HepG2 (cell line): ENCODE data around the gene SECTM1. TPM values are rescaled to one million over a fixed set of nuclear protein-coding genes. Genes with fewer than 3 reads are reported as not detected.

Source experiments
- ATAC-seq: fragments of 200-7000 bp; cut with Tn5 transposase; 3 replicates; pipeline ENCODE4 v1.9.1; 2020; ENCODE audit warnings: mild to moderate bottlenecking, moderate library complexity
- BruUV-seq: library from RNA; stranded (reverse); fragments of 400-500 nt; replicated peaks from 2 replicates; lab custom pipeline; 2021; lab: Mats Ljungman, UMichigan
- CTCF ChIA-PET: fragments of 300-600 bp; formaldehyde crosslinking; extraction: SDS; loops from one replicate; lab custom pipeline; 2021; ENCODE audit warnings: low total read pairs, inconsistent platforms, low intra/inter-chr PET ratio; lab: Yijun Ruan, JAX
- POLR2A ChIA-PET: fragments of 350-600 bp; sonication (Branson Sonifier 250); formaldehyde crosslinking; loops from one replicate; lab custom pipeline; 2020; ENCODE audit warnings: antibody characterized with exemption, inconsistent platforms; lab: Yijun Ruan, JAX
- DNase-seq: peaks from one replicate; pipeline ENCODE4 v3.0.0-alpha.2; 2015; ENCODE audit warnings: low spot score
- FAIRE-seq: peaks from 3 replicates; lab custom pipeline; 2011; peaks lifted over from hg19 to GRCh38; lab: Jason Lieb, UNC
- H2AFZ ChIP-seq: one replicate; pipeline ENCODE4 v1.6.1; 2011; ENCODE audit warnings: low read length, inconsistent platforms
- H3K27ac ChIP-seq: fragments of 300-600 bp; 3 replicates; pipeline ENCODE4 v1.8.0; 2011; ENCODE audit warnings: mixed run types, mild to moderate bottlenecking, mixed read lengths, low read length, inconsistent platforms; ENCODE audit not compliant: insufficient read depth; ENCODE audit errors: extremely low read length
- H3K27me3 ChIP-seq, 2 experiments: fragments of 200-600 bp in 1 of 2; 2 replicates in 1 of 2; 3 replicates in 1 of 2; pipeline versions ENCODE4 v1.6.0 to v1.8.0; 2011; ENCODE audit warnings: low read length in 2 of 2, mild to moderate bottlenecking in 2 of 2, moderate library complexity in 2 of 2, inconsistent platforms in 1 of 2; ENCODE audit not compliant: insufficient read depth in 2 of 2, control insufficient read depth in 1 of 2
- H3K36me3 ChIP-seq, 2 experiments: fragments of 200-600 bp in 1 of 2; replicated peaks in 1 of 2; 2 replicates in 1 of 2; 3 replicates in 1 of 2; pipeline versions ENCODE4 v1.5.1 to v1.8.0; 2011; ENCODE audit warnings: low read length in 2 of 2, inconsistent platforms in 1 of 2; ENCODE audit not compliant: insufficient read depth in 2 of 2, control insufficient read depth in 1 of 2
- H3K4me1 ChIP-seq: 2 replicates; pipeline ENCODE4 v1.5.1; 2012; ENCODE audit warnings: low read length, inconsistent platforms; ENCODE audit not compliant: insufficient read depth
- H3K4me2 ChIP-seq: 2 replicates; pipeline ENCODE4 v1.6.0; 2011; ENCODE audit warnings: low read depth, low read length, inconsistent platforms
- H3K4me3 ChIP-seq, 3 experiments: fragments of 200-600 bp in 1 of 3; sonication (generic), shearing (Covaris generic) in 1 of 3; replicated peaks in 1 of 3; 2 replicates each; pipeline ENCODE4 v1.5.1; 2011 to 2016; ENCODE audit warnings: low read length in 3 of 3, inconsistent platforms in 2 of 3, low read depth in 2 of 3, mild to moderate bottlenecking in 2 of 3, control low read depth in 1 of 3, mixed read lengths in 1 of 3; ENCODE audit not compliant: insufficient read depth in 1 of 3
- H3K79me2 ChIP-seq: one replicate; pipeline ENCODE4 v1.6.1; 2011; ENCODE audit warnings: low read length, inconsistent platforms; ENCODE audit not compliant: insufficient read depth
- H3K9ac ChIP-seq: 2 replicates; pipeline ENCODE4 v1.6.0; 2011; ENCODE audit warnings: mild to moderate bottlenecking, low read depth, low read length, inconsistent platforms; ENCODE audit not compliant: insufficient read depth
- H3K9me3 ChIP-seq: 2 replicates; pipeline ENCODE4 v1.5.1; 2012; ENCODE audit warnings: mild to moderate bottlenecking, low read length
- H4K20me1 ChIP-seq: 2 replicates; pipeline ENCODE4 v1.6.0; 2011; ENCODE audit warnings: inconsistent platforms, mild to moderate bottlenecking, low read length, moderate library complexity; ENCODE audit not compliant: insufficient read depth
- ARNT ChIP-seq: fragments of 450-650 bp; IDR thresholded peaks from 2 replicates; pipeline ENCODE4 v1.6.1; 2017
- DNMT1 ChIP-seq: sonication (generic); formaldehyde crosslinking; IDR thresholded peaks from 2 replicates; pipeline ENCODE4 v1.5.1; 2020; ENCODE audit warnings: mild to moderate bottlenecking, missing genetic modification reagents
- MYC ChIP-seq: sonication (generic); formaldehyde crosslinking; IDR thresholded peaks from 2 replicates; pipeline ENCODE4 v1.9.0; 2021; ENCODE audit warnings: missing genetic modification reagents, borderline replicate concordance
- RBM39 ChIP-seq: fragments of 200-400 bp; formaldehyde crosslinking; IDR thresholded peaks from one replicate; pipeline ENCODE4 v1.6.1; 2018; ENCODE audit warnings: antibody characterized with exemption, mild to moderate bottlenecking, low read depth, low read length; ENCODE audit not compliant: poor library complexity, severe bottlenecking
- SIN3B ChIP-seq: fragments of 150-350 bp; IDR thresholded peaks from 2 replicates; pipeline ENCODE4 v1.6.1; 2014; ENCODE audit warnings: low read length
- ZMYM2 ChIP-seq: sonication (generic); formaldehyde crosslinking; IDR thresholded peaks from 2 replicates; pipeline ENCODE4 v1.8.0; 2022; ENCODE audit warnings: mild to moderate bottlenecking, missing genetic modification reagents
- ZNF235 ChIP-seq: sonication (generic); formaldehyde crosslinking; IDR thresholded peaks from 2 replicates; pipeline ENCODE4 v1.8.1; 2023; ENCODE audit warnings: mild to moderate bottlenecking, missing genetic modification reagents, borderline replicate concordance
- ZNF839 ChIP-seq: sonication (generic); formaldehyde crosslinking; IDR thresholded peaks from 2 replicates; pipeline ENCODE4 v1.4.0; 2020; ENCODE audit warnings: missing genetic modification reagents, mild to moderate bottlenecking, borderline replicate concordance
- ZSCAN21 ChIP-seq: sonication (generic); formaldehyde crosslinking; IDR thresholded peaks from 2 replicates; pipeline ENCODE4 v1.8.0; 2022; ENCODE audit warnings: mild to moderate bottlenecking, missing genetic modification reagents, moderate library complexity, borderline replicate concordance
- WGBS: methylation state at CpG from one replicate; pipeline ENCODE4 v1.1.6; 2017; ENCODE audit warnings: low lambda C conversion rate; 5-methylcytosine and 5-hydroxymethylcytosine counted together
- in situ Hi-C: cut with HindIII; loops from 2 replicates; pipeline ENCODE4 v1.10.0; 2017; ENCODE audit warnings: low pct_unique_long_range_greater_than_20kb; ENCODE audit not compliant: extremely low pct_ligation_motif_present
- intact Hi-C: fragments of 100-400 bp; cut with micrococcal nuclease; formaldehyde crosslinking; loops from one replicate; pipeline ENCODE4 v1.10.0; 2022; ENCODE audit not compliant: unreplicated experiment
- polyA plus RNA-seq, 8 experiments: library from polyadenylated mRNA; depleted of rRNA in 3 of 8; stranded (reverse) in 7 of 8; unstranded in 1 of 8; fragments of >200 nt; fragmentation: Illumina TruSeq in 4 of 8; extraction: Trizol in 4 of 8; gene quantifications; 2 replicates each; pipeline versions ENCODE4 v1.2.1 to v1.2.3, GENCODE V29; 2011 to 2016; ENCODE audit warnings: low read depth in 4 of 8, missing spikeins in 1 of 8, mixed read lengths in 1 of 8; ENCODE audit not compliant: insufficient read depth in 1 of 8
- total RNA-seq, 5 experiments: library from RNA; depleted of rRNA; stranded (reverse); fragments of >200 nt; fragmentation: Illumina TruSeq; extraction: Trizol; gene quantifications; 2 replicates each; pipeline ENCODE4 v1.2.3, GENCODE V29; 2016; ENCODE audit warnings: low read depth in 1 of 5
- TF ChIP-seq, protein P1 (sequence below), 2 experiments: sonication (generic) in 1 of 2; formaldehyde crosslinking in 1 of 2; IDR thresholded peaks; 2 replicates each; pipeline versions ENCODE4 v1.6.1 to v1.9.0; 2014 to 2022; ENCODE audit warnings: antibody characterized with exemption in 1 of 2, borderline replicate concordance in 1 of 2, inconsistent platforms in 1 of 2, low read depth in 1 of 2, missing genetic modification reagents in 1 of 2
- TF ChIP-seq, protein P2 (sequence below): sonication (generic); formaldehyde crosslinking; IDR thresholded peaks from 2 replicates; pipeline ENCODE4 v1.4.0; 2020; ENCODE audit warnings: mild to moderate bottlenecking, missing genetic modification reagents
- TF ChIP-seq, protein P3 (sequence below): sonication (generic); formaldehyde crosslinking; IDR thresholded peaks from 2 replicates; pipeline ENCODE4 v1.5.0; 2020; ENCODE audit warnings: mild to moderate bottlenecking, missing genetic modification reagents

The SECTM1 gene
- total and polyA plus RNA-seq, 2 of the 13 experiments (the other 11 are each of a cell fraction or from before 2014, with no cell fraction given) = 3.5 to 5.3 TPM

DNA sequence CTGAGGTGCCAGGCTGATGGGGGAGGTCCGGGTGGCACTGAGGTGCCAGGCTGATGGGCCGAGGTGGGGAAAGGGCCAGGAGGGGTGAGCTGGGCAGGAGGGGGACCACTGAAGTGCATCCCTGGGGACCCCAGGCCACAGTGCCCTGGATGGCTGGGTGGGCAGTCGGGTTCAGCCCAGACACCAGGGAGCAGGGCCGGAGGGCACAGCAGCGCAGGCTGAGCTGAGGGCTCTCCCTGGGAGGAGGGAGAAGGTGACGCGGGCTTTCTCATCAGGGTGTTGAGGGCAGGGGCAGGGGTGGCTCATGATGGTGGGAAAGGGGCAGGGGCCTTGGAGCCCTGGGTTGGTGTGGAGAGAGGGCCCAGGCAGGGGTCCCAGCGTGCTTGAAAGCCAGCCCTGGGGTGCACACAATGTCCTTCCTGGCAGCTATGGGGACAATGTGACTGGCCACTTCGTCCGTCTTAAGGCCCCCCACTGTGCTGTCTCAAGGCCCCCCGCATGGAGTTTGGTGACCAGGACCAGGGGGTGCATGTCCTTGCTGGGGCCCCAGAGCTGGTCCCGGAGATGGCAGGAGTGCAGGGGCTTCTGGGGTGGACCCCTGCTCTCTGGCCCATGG lies 32.2 kb downstream of the SECTM1 start:
- no peaks in the 10 kb centered on the region for H3K27me3 ChIP-seq
- H3K9ac ChIP-seq = no peak overlapping the region
- ChIA-PET CTCF (interaction anchor here (1.0 to 2.7 kb wide), 2 partner anchors 14 to 20 kb away, joined by 3 to 26 read pairs; no protein-coding TSS in a partner anchor), POLR2A (interaction anchor here (1.2 to 12.8 kb wide), 11 partner anchors 8 to 71 kb away, joined by 3 to 270 read pairs (median 15); partner anchors contain the start of genes CD7, CSNK1D and SECTM1)
- H3K4me2 ChIP-seq = peak overlapping the region; percentile 14; the same call in 1 of the 2 replicates
- DNase-seq (no peak), ATAC-seq (no peak), FAIRE-seq (no peak)
- no TSS peak for BruUV-seq
- in situ Hi-C loops (no loop called here), intact Hi-C loops (loop anchor here (2.0 to 5.0 kb wide), 3 partner anchors 19 to 49 kb away; no protein-coding TSS in a partner anchor)
- H4K20me1 ChIP-seq = no peaks in the 10 kb centered on the region
- 73% methylated on average over 10 of the region's 12 CpGs for WGBS
- no peaks in the 10 kb centered on the region for H3K9me3 ChIP-seq
- peak overlapping the region in 1 of 3 experiments; percentile 3; a peak in 1 of 6 replicates for H3K4me3 ChIP-seq
- H3K36me3 ChIP-seq = no peaks in the 10 kb centered on the region
- H3K27ac ChIP-seq = no peak overlapping the region
- no peaks in the 10 kb centered on the region for H3K79me2 ChIP-seq
- no peak overlapping the region for H2AFZ ChIP-seq
- H3K4me1 ChIP-seq = peaks cover 96% of the 10 kb centered on the region
- TF ChIP-seq RBM39 = no peak
- TF ChIP-seq, protein P1, sequence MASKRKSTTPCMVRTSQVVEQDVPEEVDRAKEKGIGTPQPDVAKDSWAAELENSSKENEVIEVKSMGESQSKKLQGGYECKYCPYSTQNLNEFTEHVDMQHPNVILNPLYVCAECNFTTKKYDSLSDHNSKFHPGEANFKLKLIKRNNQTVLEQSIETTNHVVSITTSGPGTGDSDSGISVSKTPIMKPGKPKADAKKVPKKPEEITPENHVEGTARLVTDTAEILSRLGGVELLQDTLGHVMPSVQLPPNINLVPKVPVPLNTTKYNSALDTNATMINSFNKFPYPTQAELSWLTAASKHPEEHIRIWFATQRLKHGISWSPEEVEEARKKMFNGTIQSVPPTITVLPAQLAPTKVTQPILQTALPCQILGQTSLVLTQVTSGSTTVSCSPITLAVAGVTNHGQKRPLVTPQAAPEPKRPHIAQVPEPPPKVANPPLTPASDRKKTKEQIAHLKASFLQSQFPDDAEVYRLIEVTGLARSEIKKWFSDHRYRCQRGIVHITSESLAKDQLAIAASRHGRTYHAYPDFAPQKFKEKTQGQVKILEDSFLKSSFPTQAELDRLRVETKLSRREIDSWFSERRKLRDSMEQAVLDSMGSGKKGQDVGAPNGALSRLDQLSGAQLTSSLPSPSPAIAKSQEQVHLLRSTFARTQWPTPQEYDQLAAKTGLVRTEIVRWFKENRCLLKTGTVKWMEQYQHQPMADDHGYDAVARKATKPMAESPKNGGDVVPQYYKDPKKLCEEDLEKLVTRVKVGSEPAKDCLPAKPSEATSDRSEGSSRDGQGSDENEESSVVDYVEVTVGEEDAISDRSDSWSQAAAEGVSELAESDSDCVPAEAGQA (IDR thresholded peaks at IDR 0.05; ENCODE audit: low read depth) = no peak
- TF ChIP-seq, protein P1 (CRISPR knock-in tag; IDR thresholded peaks at IDR 0.05; ENCODE audit: borderline replicate concordance) = no peak
- TF ChIP-seq ZMYM2 (CRISPR knock-in tag) = no peak
- no peak for TF ChIP-seq ARNT
- no peak for TF ChIP-seq SIN3B
- TF ChIP-seq, protein P2, sequence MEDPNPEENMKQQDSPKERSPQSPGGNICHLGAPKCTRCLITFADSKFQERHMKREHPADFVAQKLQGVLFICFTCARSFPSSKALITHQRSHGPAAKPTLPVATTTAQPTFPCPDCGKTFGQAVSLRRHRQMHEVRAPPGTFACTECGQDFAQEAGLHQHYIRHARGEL (CRISPR knock-in tag) = no peak
- TF ChIP-seq ZNF839 (CRISPR knock-in tag) = no peak
- 0 out of 2 replicates have a peak, but pooled peaks have one; percentile 0 for TF ChIP-seq DNMT1 (CRISPR knock-in tag)
- TF ChIP-seq ZSCAN21 (CRISPR knock-in tag) = no peak
- TF ChIP-seq, protein P3, sequence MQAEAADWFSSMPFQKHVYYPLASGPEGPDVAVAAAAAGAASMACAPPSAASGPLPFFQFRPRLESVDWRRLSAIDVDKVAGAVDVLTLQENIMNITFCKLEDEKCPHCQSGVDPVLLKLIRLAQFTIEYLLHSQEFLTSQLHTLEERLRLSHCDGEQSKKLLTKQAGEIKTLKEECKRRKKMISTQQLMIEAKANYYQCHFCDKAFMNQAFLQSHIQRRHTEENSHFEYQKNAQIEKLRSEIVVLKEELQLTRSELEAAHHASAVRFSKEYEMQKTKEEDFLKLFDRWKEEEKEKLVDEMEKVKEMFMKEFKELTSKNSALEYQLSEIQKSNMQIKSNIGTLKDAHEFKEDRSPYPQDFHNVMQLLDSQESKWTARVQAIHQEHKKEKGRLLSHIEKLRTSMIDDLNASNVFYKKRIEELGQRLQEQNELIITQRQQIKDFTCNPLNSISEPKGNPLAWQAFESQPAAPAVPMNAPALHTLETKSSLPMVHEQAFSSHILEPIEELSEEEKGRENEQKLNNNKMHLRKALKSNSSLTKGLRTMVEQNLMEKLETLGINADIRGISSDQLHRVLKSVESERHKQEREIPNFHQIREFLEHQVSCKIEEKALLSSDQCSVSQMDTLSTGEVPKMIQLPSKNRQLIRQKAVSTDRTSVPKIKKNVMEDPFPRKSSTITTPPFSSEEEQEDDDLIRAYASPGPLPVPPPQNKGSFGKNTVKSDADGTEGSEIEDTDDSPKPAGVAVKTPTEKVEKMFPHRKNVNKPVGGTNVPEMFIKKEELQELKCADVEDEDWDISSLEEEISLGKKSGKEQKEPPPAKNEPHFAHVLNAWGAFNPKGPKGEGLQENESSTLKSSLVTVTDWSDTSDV = no peak
- 0 out of 2 replicates have a peak, but pooled peaks have one; percentile 17 for TF ChIP-seq MYC (CRISPR knock-in tag)
- TF ChIP-seq ZNF235 (CRISPR knock-in tag) = no peak
